GM19467 (cell line): ENCODE results near the gene FBXW7.

Source experiments
- ATAC-seq: cut with Tn5 transposase; IDR thresholded peaks from one replicate; pipeline ENCODE4 v1.9.1; 2021; ENCODE audit warnings: mild to moderate bottlenecking, moderate library complexity; ENCODE audit not compliant: unreplicated experiment

FBXW7 gene

GRCh38 chr4:152294765-152295164 lies 241.1 kb downstream of the FBXW7 start:
- no peak for ATAC-seq

GRCh38 chr4:152294331-152294730 lies 241.6 kb downstream of the FBXW7 start:
- no peak for ATAC-seq

GRCh38 chr4:152293527-152293926 lies 242.4 kb downstream of the FBXW7 start:
- no peak for ATAC-seq

GRCh38 chr4:152290366-152290921 lies 245.4 kb downstream of the FBXW7 start:
- ATAC-seq = no peak

GRCh38 chr4:152289941-152290340 lies 246.0 kb downstream of the FBXW7 start:
- ATAC-seq = no peak

GRCh38 chr4:152289541-152289940 lies 246.4 kb downstream of the FBXW7 start:
- ATAC-seq = no peak

GRCh38 chr4:152283801-152284470 lies 252.0 kb downstream of the FBXW7 start:
- ATAC-seq = no peak

- no peak for ATAC-seq
Observed at GRCh38 chr4:152281822-152282221, 254.1 kb downstream of the FBXW7 start.

- ATAC-seq = no peak
Observed at GRCh38 chr4:152281211-152281610, 254.7 kb downstream of the FBXW7 start.

GRCh38 chr4:152279234-152279566 lies 256.7 kb downstream of the FBXW7 start:
- no peak for ATAC-seq

- no peak for ATAC-seq
Observed at GRCh38 chr4:152278505-152279233, 257.2 kb downstream of the FBXW7 start.

- ATAC-seq = no peak
Observed at GRCh38 chr4:152278172-152278504, 257.8 kb downstream of the FBXW7 start.

GRCh38 chr4:152277333-152277732 lies 258.6 kb downstream of the FBXW7 start:
- no peak for ATAC-seq

- ATAC-seq = no peak
Observed at GRCh38 chr4:152273343-152273742, 262.5 kb downstream of the FBXW7 start.
